ENCODE data around the gene LRRC51.

The LRRC51 gene

GRCh38 chr11:72105888-72106287, 25.2 kb downstream of the LRRC51 start, which contains the start of gene TOMT:
Gene TOMT (plus strand): TSS chr11:72105924. CDS start chr11:72105952, 28 bp downstream.
- DNase-seq (ENCODE audit: insufficient read length, low spot score) (no peak), FAIRE-seq (no peak)
- TF ChIP-seq POLR2A (IDR thresholded peaks at IDR 0.05; ENCODE audit: low read depth, low read length): no peak

DNA sequence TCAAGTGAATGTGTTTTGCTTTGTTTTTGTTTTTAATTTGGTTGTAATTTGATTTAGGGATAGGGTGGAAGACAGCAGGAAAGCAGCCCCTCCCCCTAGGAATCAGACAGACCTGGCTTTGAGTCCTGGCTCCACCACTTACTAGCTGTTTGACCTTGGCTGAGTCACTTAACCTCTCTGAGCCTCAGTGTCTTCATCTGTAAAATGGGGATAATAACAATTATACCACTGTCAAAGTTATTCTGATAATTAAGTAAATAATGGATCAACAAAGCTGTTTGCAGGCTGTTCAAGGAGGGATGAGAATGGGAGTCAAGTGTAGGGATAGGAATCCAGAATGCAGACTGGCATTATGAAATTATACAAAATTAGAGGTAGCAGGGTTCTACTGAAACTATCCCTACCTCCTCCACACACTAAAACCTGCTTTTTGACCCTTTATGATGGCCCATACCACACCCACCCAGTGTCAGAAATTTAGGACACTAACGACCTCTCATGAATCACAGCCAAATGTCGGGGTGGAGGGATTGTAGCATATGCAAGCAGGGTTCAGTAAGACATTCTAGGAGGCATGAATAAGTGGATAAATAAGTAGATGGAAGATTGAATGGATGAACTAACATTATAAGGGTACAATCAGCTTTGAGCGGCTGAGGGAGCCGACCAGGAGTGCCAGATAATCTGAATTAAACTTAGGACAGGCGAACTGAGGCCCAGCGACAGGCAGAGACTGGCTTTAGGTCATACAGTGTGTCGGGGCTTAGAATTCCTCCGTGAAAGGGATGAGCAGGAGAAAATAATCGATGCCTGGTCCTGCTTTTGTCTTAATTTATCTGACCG, 30.9 kb downstream of the LRRC51 start:
- FAIRE-seq (no peak), DNase-seq (ENCODE audit: insufficient read length, low spot score) (no peak)
- TF ChIP-seq POLR2A (IDR thresholded peaks at IDR 0.05; ENCODE audit: low read depth, low read length): no peak

- TF ChIP-seq POLR2A (IDR thresholded peaks at IDR 0.05; ENCODE audit: low read depth, low read length): peak; percentile 93
- DNase-seq (ENCODE audit: insufficient read length, low spot score) (peak; percentile 69), FAIRE-seq (peak; percentile 81)
Measured at GRCh38 chr11:72112143-72112977, 31.7 kb downstream of the LRRC51 start, which contains the start of gene ANAPC15. Gene ANAPC15 (minus strand): TSS chr11:72112695. CDS start chr11:72111276, 1,419 bp downstream.

- no peak for TF ChIP-seq POLR2A (IDR thresholded peaks at IDR 0.05; ENCODE audit: low read depth, low read length)
- DNase-seq (ENCODE audit: insufficient read length, low spot score) (no peak), FAIRE-seq (no peak)
Measured at GRCh38 chr11:72112978-72113808, 32.5 kb downstream of the LRRC51 start.

DNA sequence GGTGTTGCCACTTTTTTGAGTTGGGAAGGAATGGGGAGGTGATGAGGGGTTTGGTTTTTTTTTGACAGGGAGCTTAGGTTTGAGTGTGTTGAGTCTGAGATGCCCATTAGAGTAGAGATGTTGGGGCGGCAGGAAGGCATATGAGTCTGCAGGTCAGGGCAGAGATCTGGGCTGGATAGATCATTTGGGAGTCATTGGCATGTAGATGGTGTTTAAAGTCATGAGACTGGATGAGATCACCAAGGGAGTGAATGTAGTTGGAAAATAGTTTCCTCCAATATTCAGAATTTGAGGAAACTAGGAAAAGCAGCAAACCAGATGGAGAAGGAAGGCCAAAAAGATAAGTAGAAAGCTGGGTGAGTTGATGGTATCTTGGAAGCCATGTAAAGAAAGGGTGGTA, 33.9 kb downstream of the LRRC51 start:
- TF ChIP-seq POLR2A (IDR thresholded peaks at IDR 0.05; ENCODE audit: low read depth, low read length): no peak
- DNase-seq (ENCODE audit: insufficient read length, low spot score): no peak
- FAIRE-seq: no peak

DNA sequence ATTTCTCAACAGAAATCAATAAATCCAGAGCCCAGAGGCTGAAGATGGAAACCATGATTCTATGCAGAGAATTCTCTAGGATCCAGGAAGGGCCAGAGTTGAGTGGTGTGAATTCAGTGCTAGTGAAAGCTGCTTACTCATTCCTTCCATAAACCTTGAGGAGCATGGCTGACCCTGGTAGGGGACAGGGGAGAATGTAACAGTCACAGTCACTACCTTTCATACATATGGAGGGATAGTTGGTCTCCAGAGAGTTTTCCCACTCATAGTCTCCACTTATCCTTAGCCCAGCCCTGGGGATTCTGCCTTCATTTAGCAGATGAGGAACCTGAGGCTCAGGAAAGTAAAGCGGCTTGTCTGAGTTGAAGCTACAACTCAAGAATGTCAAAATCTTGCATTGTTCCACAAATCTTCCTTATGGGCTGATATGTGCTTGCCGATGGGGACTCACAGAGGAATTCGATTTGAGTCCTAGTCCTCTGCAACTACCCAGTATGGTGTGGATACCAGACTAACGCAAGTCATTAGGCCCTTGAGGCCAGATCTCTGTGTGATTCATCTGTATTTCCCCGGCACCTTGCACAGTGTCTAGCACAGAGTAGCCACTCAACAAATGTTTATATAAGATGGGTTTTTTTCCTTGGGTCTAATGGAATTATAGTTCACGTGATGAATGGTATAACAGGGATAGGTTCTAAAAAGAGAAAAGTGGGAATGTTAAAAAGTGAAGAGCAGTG, 35.5 kb downstream of the LRRC51 start:
- no peak for TF ChIP-seq POLR2A (IDR thresholded peaks at IDR 0.05; ENCODE audit: low read depth, low read length)
- no peak for DNase-seq (ENCODE audit: insufficient read length, low spot score)
- FAIRE-seq: no peak

GRCh38 chr11:72119198-72119597, 38.5 kb downstream of the LRRC51 start:
- TF ChIP-seq POLR2A (IDR thresholded peaks at IDR 0.05; ENCODE audit: low read depth, low read length): no peak
- no peak for FAIRE-seq
- no peak for DNase-seq (ENCODE audit: insufficient read length, low spot score)

DNA sequence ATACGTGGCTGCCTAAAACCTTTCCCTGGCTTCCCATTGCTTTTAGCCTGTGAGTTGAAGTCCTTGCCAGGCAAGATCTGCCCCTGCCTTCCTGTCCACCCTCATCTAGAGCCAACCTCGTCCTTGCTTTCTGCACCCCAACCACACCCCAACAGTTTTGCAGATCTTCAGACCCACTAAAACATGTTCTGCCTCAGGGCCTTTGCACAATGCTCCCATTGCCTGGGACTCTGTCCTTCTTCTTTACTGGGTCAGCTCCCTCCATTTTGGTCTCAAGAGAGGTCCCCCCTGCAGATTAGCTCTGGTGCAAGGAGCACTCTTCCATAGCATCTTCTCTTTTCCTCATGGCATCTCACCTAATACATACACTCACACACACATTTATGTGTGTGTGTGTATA, 40.3 kb downstream of the LRRC51 start:
- no peak for TF ChIP-seq POLR2A (IDR thresholded peaks at IDR 0.05; ENCODE audit: low read depth, low read length)
- FAIRE-seq: no peak

GRCh38 chr11:72122607-72123006, 42.0 kb downstream of the LRRC51 start:
- no peak for DNase-seq (ENCODE audit: insufficient read length, low spot score)
- no peak for TF ChIP-seq POLR2A (IDR thresholded peaks at IDR 0.05; ENCODE audit: low read depth, low read length)
- no peak for FAIRE-seq

More for the DNA sequence above, 40.3 kb downstream of the LRRC51 start:
- DNase-seq (ENCODE audit: insufficient read length, low spot score): no peak

DNA sequence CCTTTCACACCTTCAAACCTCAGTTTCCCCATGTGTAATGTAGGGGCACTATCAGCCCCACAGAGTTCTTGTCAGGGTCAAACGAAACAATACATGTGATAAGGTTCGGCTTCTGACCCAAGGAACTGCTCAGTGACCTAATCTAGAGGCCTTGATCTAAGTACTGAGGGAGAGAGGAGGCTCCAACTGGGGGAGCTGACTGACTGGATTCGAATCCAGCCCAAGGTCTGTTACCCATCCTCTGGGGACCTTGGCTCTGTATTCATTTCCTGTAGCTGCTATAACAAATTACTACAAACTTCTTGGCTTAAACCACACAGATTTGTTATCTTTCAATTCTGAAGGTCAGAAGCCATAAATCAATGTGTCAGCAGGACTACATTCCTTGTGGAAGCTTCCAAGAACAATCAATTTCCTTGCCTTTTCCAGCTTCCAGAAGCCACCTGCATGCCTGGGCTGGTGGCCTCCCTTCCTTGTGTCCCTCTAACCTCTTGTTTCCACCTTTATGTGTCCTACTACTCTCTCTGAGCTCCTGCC, 42.5 kb downstream of the LRRC51 start:
- DNase-seq (ENCODE audit: insufficient read length, low spot score) (no peak), FAIRE-seq (no peak)
- no peak for TF ChIP-seq POLR2A (IDR thresholded peaks at IDR 0.05; ENCODE audit: low read depth, low read length)

DNA sequence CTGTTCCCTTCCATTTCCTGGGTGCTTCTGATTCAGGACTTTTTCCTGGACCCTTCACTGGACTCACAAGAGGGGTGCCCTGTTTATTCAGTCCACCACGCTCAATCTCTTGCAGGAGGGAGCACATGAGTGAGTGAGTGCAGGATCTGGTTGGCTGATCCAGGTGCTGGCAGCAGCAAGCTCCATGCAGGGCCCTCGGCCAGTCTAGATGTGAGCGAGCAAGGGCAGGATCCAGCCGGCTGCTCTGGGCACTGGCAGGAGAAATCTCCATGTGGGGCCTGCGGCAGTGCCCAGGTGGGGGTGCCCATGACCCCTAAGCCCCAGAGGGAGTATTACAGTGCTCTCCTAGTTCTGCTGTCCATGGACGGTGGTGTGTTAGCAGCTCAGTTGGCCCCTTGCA, 43.4 kb downstream of the LRRC51 start:
- FAIRE-seq (no peak), DNase-seq (ENCODE audit: insufficient read length, low spot score) (no peak)
- no peak for TF ChIP-seq POLR2A (IDR thresholded peaks at IDR 0.05; ENCODE audit: low read depth, low read length)

- TF ChIP-seq POLR2A (IDR thresholded peaks at IDR 0.05; ENCODE audit: low read depth, low read length): no peak
- no peak for FAIRE-seq
- DNase-seq (ENCODE audit: insufficient read length, low spot score): no peak
Measured at GRCh38 chr11:72125956-72126355, 45.3 kb downstream of the LRRC51 start.

DNA sequence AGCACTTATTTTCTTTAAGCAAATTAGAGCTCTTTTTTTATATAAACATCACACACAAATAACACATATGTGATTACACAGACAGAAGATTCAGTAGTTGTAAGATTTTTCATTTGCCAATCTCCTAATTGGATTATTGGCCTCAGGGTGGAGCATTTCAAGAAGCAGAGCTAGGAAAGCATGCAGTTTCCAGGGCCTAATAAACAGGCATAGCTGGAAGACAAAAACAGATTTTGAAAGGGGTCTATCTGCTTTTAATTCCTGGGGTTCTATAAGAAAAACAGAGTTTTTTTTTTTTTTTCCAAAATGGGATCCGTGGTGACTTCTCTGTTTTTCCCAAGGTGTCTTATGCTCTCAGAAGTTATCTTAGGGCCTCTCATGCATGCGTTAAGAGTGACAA, 47.3 kb downstream of the LRRC51 start:
- no peak for DNase-seq (ENCODE audit: insufficient read length, low spot score)
- no peak for TF ChIP-seq POLR2A (IDR thresholded peaks at IDR 0.05; ENCODE audit: low read depth, low read length)
- no peak for FAIRE-seq
